Spleen (tissue), 7 donors: ENCODE measurements around the gene PIK3CB.

Experiments used
- CTCF ChIP-seq, 11 experiments: fragments of 200-600 bp in 7 of 11; fragments of 450-650 bp in 4 of 11; sonication (generic) in 4 of 11; IDR thresholded peaks in 8 of 11; conservative IDR thresholded peaks in 3 of 11; 1 replicate in 7 of 11; 2 replicates in 4 of 11; pipeline versions ENCODE4 v1.4.0 to v1.8.0; 2016 to 2021; ENCODE audit warnings: antibody characterized with exemption in 11 of 11, inconsistent platforms in 4 of 11, mild to moderate bottlenecking in 1 of 11
- POLR2A ChIP-seq, 3 donors: fragments of 450-650 bp; IDR thresholded peaks; one replicate each; pipeline ENCODE4 v1.5.1; 2017; ENCODE audit warnings: antibody characterized with exemption in 3 of 3, mild to moderate bottlenecking in 1 of 3
- donor health status: DM: no; HTN: no; CAD: no; lungs with moderate emphysema.
- donor health status: DM: no; HTN: no; CAD: no.
- donor health status: DM: no; HTN: no; CAD: no.

GRCh38 chr3:138712086-138712485, 122.6 kb downstream of the PIK3CB start:
- no peak for TF ChIP-seq CTCF (IDR thresholded peaks at IDR 0.05 in 8 of 11, conservative IDR thresholded peaks at IDR 0.05 in 3 of 11)
- no peak for TF ChIP-seq POLR2A (IDR thresholded peaks at IDR 0.05)
